GM13976 (cell line): ENCODE results near the gene GADD45B.

Source experiments
- DNase-seq: peaks from one replicate; pipeline ENCODE4 v3.0.0; 2012; ENCODE audit warnings: low spot score
- CTCF ChIP-seq: IDR thresholded peaks from 2 replicates; pipeline ENCODE4 v1.5.1; 2012; ENCODE audit warnings: borderline replicate concordance, mild to moderate bottlenecking; ENCODE audit not compliant: insufficient read depth; ENCODE audit errors: extremely low read depth, missing control alignments, control extremely low read depth
- in situ Hi-C: fragments of 300-500 bp; cut with MboI; formaldehyde crosslinking; loops from one replicate; pipeline ENCODE4 v1.12.0; 2022; ENCODE audit warnings: low sequenced_read_pairs, mixed read lengths, inconsistent platforms; ENCODE audit not compliant: unreplicated experiment

GADD45B gene

GRCh38 chr19:2436384-2436783, 39.5 kb upstream of the GADD45B start:
- TF ChIP-seq CTCF, result no peak
- no peak for DNase-seq
- in situ Hi-C loops, result no loop called here

GRCh38 chr19:2436926-2437325, 39.0 kb upstream of the GADD45B start:
- DNase-seq, result no peak
- in situ Hi-C loops, result no loop called here
- no peak for TF ChIP-seq CTCF

DNA sequence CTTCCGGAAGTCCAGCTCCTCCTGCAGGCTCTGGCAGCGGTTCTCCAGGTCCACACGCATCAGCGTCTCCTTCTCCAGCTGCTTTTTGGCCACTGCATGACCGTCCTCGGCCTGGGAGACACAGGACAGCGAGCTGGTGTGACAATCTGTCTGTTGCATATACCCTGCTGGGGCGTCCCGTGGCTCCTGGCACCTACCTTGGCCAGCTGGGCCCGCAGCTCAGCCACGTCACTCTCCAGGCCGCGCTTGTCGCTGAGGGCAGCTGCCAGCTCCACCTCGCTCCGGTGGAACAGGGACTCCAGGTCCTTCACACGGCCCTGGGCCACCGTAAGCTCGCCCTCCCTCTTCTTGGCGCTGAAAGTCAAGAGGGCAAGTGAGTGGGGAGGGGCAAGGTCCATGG, 37.7 kb upstream of the GADD45B start:
- in situ Hi-C loops, result no loop called here
- TF ChIP-seq CTCF, result no peak
- DNase-seq, result no peak

DNA sequence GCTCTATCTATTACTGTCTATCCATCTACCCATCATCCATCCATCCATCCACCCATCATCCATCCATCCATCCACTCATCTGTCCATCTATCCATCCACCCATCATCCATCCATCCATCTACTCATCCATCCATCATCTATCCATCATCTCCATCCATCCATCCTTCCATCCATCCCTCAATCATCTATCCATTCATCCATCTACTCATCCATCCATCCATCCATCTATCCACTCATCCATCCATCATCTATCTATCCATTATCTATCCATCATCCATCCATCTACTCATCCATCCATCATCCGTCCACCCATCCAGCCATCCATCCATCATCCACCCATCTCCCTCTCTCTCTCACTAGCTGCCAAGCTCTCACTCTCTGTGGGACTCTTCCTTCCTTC, 35.4 kb upstream of the GADD45B start:
- no peak for TF ChIP-seq CTCF
- in situ Hi-C loops, result no loop called here
- no peak for DNase-seq

DNA sequence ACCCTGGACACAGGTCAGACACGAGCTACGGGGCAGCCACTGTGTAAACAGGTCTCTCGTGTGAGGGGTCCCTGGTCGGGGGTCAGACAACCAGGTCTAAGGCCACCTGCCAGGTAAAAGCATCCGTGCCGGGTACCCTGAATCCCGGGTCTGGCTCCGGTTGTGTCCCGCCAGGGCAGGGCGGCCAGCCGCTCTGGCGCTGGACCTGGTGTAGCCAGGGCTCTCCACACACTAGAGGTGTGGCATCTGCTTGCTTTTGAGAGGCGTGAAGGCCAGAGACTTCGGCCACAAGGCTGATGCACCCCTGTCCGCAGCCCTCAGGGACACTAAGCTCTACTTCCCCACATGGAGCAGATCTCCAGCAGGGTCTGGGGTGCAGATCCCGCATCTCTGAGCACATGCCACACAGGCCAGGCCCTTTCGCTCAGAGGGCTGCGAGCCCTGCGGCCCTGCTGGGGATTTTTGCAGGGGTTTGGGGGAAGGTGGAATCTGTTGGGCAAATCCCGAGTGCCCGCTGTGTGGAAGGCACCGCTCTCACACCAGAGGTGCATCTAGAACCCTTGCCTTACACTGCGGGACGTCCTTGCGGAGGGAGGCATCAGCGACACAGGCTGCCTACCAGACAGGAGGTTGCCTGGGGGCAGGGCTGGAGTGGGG, 34.7 kb upstream of the GADD45B start:
- DNase-seq, result no peak
- no peak for TF ChIP-seq CTCF
- in situ Hi-C loops, result no loop called here

GRCh38 chr19:2443116-2443784, 32.7 kb upstream of the GADD45B start:
- no peak for TF ChIP-seq CTCF
- in situ Hi-C loops, result no loop called here
- no peak for DNase-seq
